Stimulated activated CD8-positive, alpha-beta memory T cell treated with anti-CD3 and anti-CD28 coated beads, Interleukin-7, amount 100 ng/mL, for 48 hours (primary cell): Measurements from ENCODE around the gene DCHS2.

Experiments used
- DNase-seq, 2 donors: peaks; one replicate each; pipeline ENCODE4 v3.0.0-alpha.2; 2020; ENCODE audit warnings: low read depth in 1 of 2; ENCODE audit errors: extremely low read depth in 1 of 2

The DCHS2 gene

DNA sequence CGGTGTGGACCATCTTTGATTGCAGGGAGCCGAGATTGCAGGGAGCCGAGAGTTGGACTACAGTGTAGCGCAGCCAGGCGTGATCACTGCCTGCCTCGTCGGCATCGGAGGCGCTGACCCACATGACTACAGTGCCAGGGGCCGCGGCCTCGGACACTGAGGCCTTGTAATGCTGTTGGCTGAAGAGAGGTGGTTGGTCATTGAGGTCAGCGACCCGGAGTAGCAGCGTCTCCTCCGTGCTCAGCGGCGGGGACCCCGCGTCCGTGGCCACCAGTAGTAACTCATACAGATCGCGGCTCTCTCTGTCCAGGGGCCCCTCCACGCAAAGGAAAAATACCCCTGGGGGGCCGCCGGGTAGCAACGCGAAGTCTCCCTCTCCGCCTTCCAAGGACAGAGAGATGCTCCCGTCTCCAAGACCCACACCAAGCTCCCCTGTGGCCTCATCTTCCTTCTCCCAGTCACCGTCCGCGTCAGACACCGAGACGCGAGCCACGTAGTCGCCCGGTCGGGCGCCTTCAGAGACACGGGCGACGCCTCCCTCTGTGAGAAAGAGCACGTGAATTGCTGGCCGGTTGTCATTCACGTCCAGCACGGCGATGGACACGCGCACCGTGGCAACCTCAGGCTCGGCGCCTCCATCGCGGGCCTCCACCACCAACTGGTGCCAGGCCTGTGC, 1.9 kb downstream of the DCHS2 start:
- no peak for DNase-seq

DNA sequence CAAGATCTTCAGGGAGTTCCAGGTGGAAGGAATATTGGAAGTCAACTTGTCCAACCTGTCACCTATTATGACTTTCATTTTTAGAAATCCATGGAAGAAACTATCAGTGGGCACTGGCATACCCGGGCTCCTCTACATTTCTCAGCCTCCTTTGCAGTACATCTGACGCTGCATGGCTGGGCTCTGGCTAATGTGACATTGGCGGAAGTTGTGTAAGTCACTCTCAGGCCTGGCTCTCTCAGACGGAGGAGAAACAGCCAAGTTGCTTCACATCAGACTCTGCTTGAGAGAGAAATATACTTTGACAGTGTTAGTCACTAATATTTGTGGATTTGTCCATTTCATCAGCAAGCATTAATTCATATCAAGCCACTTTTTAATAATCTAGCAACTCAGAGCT, 4.5 kb downstream of the DCHS2 start:
- DNase-seq, result no peak

DNA sequence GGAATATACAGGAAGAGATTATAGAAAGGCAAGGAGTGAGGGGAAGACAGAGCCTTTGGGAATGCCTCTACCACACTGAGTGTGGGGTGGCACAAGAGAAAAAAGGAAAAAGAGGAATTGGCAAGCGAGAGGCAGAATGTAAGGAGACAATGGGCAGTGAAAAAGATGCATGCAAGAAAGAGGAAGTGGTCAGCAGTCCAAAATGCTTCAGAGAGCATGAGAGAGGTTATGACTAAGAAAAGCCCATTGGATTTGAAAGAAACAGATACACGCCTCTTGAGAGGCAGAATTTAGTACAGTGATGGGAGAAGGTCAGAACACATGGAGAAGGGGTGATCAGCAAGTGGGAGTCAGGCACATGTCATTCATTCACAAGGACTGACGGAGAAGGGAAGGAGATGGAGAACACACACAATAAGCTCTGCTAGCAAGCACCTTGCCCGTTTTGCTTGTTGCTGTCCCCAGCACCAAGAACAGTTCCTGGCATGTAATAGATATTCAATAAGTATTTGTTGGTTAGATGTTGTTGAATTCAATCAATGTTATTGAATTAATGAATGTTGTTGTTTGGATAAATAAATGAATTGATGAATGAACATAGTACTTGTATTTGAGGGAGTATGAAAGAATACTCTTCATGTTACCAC, 6.3 kb downstream of the DCHS2 start:
- DNase-seq, result no peak

DNA sequence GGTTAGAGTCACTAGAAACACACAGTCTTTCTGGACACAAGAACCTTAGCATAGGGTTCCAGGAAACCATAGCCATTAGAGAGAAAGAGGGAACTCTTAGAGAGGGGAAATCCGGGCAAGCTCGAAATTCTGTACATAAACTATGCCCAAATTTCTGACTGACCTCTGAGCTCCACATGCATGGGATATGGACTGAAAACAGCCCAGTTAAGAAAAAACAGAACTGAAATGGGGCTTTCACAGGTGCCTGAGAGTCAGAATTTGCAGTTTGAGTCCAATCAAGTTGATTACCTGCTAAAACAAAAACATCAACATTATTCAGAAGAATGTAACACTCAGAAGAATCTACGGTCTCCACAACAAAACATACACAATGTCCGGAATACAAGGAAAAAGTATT, 13.1 kb downstream of the DCHS2 start:
- DNase-seq, result no peak

DNA sequence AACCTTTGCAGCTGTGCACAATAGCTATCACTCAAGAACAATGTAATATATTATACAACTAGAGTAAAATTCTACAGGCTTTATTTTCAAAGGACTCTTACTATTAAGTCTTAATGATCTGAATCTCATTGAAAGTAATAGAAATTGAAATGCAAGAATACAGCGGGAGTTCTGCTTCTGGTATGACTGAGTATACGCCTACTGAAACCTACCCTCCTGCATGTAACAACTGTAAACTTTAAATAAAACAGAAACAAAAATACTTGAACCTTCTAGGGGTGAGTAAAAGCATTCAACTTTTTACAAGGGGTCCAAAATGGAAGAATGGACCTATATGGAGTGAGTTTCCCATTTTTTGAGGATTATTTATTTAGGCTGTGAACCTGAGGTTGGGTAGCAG, 13.5 kb downstream of the DCHS2 start:
- no peak for DNase-seq

DNA sequence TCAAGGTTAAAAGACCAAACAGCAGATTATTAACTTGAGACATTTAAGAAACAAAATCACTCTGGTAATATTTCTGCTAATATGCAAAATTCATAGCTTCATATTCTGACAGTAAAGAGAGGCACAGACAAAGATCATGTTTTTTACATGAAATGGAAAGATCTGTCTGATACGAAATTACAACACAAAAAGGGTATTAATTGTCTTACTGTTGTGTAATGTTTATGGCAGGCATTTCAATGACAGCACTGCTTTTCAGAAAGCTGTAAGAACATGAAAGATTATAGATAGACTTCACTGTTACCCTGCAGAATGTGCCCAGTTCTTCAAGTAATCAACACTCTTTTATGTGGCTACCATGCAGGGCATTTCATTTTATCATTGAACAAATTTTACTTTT, 15.4 kb downstream of the DCHS2 start:
- DNase-seq, result no peak

DNA sequence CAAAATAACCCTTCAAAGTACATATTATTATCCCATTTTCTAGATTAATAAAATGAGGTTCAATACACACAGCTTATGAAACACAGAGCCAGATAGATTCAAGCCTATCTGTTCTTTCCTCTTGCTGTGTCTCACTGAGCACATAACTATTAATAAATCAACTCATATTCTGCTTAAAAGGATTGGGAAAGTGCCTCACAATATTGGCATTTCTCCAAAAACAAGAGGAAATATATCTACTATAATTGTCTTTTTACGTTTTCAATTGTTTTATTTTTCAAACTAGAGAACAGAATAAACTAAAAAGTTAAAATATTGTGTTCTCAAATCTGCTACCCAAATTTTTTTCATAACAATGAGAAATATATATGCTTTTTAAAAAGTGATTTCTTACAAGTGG, 15.8 kb downstream of the DCHS2 start:
- DNase-seq, result no peak

DNA sequence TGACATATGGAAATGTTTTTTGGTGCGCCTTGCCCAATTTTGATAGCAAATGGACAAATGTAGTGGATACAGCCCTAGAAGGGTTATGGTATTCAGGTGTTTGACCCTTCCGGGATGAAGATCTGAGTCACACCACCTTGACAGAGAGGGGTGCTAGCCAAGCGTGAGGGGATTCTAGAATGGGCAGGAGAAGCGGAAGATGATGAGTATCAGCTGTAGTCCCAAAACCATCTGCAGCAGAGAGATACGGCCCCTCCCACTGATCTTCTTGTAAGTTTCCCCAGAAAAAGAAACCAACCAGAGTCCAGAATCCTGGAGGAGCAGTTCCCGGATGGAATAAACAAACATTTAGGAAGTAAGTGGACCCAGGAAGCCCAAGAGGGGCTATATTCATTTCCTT, 18.1 kb downstream of the DCHS2 start:
- DNase-seq, result no peak

DNA sequence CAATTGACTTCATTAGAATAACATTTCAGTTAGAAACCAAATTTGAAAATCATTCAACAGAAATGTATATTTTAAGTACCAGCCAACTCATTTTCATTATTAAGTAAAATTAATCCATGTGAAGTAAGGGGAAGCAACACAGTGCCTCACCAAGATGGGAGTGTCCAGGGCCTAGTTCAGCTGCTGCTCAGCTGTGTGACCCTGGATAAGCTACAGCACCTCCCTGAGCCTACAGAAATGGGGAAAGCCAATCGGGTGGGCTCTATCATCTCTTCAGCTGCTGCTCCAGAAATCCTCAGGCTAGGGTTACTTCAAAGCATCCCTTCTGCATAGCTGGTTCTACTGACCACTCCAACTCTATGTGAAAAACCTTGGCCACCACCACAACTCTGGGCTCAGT, 18.7 kb downstream of the DCHS2 start:
- no peak for DNase-seq

DNA sequence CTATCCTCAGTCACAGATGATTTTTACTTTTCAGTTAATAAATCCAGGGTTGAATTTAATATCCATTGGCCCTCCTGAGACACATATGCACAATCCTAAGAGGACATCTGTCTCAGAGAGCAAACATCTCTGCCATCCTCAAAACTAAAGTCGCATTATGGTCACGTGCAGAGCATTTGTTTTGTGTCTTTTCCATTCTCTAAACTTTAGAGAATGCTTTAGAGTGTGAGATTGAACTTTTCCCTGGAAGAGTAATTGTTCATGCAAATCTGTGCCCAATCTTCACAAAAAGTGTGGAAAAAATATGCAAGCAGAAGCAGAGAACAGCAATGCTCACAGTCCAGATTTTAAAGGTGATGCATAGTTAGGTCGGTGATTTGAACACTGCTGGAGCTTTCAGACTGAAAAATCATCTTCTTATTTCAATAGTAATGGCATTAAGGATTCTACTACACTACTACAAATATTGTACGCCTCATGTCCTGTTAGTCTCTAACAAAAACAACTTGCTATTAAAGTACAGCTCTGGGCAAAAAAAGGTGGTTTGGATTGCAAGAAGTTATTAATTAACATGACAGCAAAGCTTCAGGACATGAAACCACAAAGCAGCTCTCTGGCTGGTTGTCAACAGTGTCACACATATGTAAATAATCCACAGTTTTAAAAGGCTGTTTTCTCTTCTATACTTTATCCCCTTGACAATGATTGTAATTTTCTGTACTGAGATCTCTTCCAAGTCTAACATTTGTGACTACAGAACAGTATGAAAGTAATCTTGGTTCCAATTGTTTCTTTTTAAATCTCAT, 19.9 kb downstream of the DCHS2 start:
- DNase-seq, result no peak

DNA sequence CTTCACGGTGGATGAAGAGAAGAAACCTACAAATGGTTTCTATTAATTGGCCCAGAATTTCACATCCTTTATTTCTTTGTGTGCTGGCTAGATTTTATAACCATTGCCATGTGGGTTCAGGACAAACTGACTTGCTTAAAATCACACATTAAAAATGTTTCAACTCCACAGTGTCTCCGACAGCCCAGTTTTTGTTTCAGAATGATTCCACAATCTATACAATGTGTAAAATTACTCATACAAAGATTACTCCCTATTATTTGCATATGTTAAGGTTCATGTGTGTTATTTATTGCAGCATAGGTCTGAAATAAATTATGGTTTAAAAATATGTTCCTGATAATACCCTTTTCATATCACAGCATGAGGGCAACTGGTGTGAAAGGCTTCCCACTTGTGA, 20.6 kb downstream of the DCHS2 start:
- DNase-seq, result no peak

DNA sequence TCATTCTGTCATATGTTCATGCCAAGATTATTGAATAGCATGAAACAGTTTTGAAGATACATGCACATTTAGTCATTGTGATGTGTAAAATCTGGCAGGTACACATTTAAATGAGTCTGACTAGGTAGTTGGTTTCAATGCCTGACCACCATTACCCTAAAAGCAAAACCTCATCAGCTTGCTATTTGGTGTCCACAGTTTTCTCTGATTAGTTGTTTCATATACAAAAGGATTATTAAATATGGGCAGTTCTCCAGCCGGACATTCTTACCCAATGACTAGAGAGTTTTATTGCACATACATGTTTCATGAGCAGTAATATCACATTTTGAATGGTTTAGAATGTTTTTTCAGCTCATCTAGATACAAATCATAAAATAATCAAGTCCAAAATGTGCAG, 23.7 kb downstream of the DCHS2 start:
- no peak for DNase-seq

DNA sequence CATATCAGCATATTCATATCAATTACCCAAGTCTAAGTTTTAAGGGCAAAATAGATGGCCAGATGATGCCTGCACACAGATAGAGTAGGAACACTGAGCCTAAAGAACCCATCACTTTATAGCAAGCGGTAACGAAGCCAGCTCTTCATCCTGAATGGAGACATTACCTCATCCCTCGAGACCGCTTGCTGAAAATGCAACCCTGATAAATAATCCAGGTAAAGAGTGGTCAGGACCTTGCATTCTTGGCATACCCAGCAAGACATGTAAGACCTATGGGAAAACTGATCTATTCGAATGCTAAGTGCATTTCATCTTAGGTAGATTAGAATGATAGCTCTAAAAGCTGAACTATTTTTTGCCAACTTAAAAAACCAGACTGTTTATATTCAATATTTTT, 25.3 kb downstream of the DCHS2 start:
- DNase-seq, result no peak

DNA sequence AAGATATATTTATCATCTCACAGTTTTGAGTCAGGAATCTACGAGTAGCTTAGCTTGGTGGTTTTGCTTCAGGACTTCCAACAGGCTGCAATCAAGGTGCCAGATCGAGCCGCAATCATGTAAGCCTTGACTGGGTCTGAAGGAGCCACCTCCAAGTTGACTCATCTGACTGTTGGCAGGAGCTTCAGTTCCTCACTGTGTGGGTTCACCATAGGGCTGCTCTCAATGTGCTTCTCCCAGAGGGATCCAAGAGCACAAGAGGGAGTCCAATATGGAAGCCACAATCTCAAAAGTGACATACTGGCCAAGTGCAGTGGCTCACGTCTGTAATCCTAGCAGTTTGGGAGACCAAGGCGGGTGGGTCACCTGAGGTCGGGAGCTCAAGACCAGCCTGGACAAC, 26.5 kb downstream of the DCHS2 start:
- no peak for DNase-seq

DNA sequence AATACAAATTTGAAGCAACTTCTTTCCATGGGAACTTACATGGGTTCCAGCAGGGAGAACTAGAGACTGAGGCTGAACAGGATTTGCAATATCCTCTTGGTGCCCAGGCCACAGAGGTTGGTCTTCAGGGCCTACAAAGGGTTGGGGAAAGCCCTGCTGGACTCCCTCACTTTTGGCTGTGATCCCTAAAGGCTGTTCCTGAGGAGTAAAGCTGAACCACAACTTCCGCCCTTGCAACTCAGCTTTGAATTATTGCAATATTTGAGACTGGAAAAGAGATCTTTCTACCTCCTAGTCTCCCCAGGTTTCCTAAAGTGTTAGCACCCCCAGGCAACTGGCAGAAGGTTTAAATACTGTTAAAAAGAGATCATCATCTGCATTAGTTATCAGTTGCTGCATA, 26.9 kb downstream of the DCHS2 start:
- DNase-seq, result no peak

DNA sequence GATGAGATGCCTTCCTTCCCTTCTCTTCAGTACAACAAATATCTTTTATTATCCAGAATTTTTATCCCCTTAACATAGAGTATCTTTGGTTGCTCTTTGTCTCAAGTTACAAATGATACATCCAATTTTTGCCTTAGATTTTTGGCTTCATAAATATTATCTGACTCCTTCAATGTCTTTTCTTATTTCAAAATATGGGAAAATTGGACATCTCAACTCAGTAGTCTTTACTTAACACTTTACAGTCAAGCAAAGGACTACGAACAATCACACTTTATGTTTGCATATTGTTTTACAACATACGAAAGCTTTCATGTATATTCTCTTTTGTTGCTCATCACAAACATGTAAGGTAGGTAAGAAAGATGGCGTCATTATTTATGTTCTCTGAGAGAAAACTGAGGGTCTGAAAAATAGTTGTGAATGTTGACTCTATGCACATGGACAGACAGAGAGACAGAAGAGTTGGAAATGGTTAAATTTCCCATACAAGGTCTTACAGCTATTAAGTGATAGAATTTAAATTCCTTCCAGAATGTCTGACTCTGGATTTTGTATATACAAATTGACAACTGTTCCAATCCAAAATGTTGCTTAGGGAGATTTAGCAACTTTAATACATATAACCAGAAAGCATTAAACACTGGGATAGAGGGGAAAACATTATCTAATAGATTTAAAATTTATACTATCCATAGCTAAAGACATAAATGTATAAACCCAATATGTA, 29.4 kb downstream of the DCHS2 start:
- DNase-seq, result no peak

DNA sequence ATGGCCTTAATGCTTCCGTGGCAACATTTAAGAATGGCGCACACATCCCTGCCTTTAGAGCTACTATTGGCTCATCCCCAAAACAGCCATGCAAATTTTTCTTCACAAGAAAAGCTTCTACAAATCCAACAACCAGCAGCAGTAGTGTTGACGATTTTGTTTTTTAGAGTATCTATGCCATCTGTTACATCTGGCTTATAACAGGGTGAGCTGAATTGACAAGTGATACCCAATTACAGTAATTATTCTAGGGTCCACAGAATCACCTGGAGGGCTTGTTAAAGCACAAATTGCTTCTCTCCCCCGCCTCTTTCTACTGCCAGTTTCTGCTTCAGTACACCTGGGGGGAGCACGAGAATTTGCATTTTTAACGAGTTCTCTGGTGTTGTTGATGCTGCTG, 34.1 kb downstream of the DCHS2 start:
- no peak for DNase-seq

DNA sequence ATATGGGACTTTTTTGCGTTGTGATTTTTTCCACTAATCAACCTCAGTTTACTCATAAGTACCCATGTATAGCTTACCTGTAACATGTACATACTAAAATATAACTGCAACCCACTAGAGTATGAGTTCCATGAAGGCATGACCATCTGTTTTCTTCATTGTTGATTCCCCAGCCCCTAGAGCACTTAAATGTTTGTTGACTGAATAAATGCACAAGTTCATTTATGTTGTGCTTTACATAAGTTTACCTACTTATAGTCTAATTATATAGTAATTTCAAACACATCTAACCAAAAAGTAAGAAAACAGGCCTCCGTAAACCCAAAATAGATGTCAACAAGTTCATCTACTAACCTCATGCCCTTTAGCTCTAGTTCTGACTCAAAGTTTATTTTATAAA, 34.7 kb downstream of the DCHS2 start:
- no peak for DNase-seq

DNA sequence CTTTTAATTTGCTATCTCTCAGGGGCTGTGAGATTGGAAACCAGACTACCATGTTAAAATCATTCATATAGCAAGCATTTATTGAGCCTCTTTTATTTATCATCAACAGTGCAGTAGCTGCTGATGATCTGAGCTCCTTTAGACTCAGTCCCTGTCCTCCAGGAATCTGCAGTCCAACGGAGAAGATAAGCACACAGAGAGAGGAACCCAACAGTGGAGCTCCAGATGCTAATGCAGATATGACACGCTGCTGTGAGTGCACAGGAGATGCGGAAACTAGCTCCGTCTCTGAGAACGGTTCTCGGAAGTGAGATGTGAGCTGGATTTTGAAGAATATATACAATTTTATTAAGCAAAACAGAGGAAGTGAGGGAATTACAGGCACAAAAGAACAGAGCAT, 35.4 kb downstream of the DCHS2 start:
- no peak for DNase-seq

DNA sequence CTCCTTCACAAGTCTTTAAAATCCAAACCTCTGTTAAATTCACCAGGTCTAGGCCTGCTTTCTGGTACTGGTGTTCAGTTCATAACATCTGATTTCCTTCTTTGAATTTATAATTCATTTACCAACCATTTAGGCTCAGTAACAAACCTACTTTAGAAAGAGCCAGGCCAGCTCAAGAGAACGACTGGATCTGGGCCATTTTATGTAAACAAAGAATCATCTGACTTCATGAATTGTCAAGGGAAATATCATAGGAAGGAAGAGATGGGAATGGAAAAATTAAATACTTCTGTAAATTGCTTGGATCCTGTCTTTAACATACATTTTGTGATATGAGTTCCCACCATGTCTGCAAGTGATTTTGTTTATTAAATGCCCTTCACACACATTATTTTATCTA, 36.5 kb downstream of the DCHS2 start:
- no peak for DNase-seq

DNA sequence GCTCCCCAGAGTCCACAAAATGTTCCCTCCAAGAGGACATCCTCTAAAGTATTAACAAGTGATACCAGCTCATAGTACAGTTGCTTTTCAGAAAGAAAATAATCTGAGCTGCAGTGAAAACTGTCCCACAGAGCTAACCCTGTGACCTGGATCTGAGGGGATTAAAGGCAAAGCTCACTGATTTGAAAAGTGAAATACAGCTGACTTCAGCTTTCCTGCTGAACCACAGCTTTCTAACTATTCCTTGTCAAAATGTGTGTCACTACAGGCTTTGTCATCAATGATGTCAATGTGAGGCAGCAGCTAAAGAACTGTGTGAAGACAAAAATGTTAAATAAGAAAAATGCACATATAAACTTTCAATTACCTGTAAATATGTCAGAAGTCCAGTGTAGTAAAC, 36.9 kb downstream of the DCHS2 start:
- no peak for DNase-seq
